SK-N-SH (cell line): Measurements from ENCODE around the gene TFG.

ENCODE experiments used
- ELF1 ChIP-seq: IDR thresholded peaks from 2 replicates; pipeline ENCODE4 v1.4.0; 2012
- EP300 ChIP-seq, 2 experiments: IDR thresholded peaks; 2 replicates each; pipeline versions ENCODE4 v1.4.0 to v1.6.1; 2012; ENCODE audit warnings: borderline replicate concordance in 1 of 2, low read depth in 1 of 2, low read length in 1 of 2
- TF ChIP-seq, protein P1 (sequence below): fragments of 150-350 bp; IDR thresholded peaks from 2 replicates; pipeline ENCODE4 v1.6.1; 2016; ENCODE audit warnings: mild to moderate bottlenecking, low read depth, low read length
- TF ChIP-seq, protein P2 (sequence below): fragments of 200-600 bp; sonication (generic); IDR thresholded peaks from 2 replicates; pipeline ENCODE4 v1.6.1; 2017; ENCODE audit warnings: antibody characterized with exemption, mild to moderate bottlenecking, moderate library complexity

DNA sequence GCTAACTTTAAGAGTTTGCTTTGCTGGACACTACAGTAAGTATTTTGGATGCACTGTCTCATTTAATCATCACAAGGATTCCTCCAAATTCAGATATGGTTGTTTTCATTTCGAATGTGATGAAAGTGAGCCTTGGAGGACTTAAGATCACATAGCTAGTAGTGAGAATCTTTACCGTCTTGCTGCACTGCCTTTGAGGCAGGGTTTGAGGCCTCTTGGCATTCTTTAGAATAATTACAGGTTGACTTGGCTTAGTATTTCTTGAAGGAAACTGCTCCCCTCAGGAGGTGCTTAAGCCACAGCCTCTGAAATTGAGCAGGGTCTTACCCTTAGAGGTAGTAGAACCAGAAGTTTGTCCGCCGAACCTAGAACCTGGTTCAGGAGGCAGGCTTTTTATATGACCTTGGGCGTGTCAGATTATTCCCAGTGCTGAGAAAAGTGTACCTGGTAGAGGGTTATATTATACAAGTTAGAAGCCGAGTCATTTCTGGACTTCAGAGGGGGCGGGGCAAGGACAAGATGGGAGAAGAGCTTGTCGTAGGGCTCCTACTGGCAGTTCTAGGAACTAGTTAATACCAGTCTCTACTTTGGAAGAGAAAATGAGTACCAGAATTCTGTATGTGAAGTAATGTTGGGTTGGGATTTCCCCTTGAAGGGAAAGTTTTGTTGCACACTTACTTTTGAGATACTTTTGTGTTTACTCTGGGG, 1.1 kb downstream of the TFG start:
- no peak for TF ChIP-seq ELF1
- no peak for TF ChIP-seq EP300 (IDR thresholded peaks at IDR 0.05; ENCODE audit: borderline replicate concordance in 1 of 2, low read depth in 1 of 2, low read length in 1 of 2)
- TF ChIP-seq, protein P1, sequence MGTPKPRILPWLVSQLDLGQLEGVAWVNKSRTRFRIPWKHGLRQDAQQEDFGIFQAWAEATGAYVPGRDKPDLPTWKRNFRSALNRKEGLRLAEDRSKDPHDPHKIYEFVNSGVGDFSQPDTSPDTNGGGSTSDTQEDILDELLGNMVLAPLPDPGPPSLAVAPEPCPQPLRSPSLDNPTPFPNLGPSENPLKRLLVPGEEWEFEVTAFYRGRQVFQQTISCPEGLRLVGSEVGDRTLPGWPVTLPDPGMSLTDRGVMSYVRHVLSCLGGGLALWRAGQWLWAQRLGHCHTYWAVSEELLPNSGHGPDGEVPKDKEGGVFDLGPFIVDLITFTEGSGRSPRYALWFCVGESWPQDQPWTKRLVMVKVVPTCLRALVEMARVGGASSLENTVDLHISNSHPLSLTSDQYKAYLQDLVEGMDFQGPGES = no peak
- TF ChIP-seq, protein P2, sequence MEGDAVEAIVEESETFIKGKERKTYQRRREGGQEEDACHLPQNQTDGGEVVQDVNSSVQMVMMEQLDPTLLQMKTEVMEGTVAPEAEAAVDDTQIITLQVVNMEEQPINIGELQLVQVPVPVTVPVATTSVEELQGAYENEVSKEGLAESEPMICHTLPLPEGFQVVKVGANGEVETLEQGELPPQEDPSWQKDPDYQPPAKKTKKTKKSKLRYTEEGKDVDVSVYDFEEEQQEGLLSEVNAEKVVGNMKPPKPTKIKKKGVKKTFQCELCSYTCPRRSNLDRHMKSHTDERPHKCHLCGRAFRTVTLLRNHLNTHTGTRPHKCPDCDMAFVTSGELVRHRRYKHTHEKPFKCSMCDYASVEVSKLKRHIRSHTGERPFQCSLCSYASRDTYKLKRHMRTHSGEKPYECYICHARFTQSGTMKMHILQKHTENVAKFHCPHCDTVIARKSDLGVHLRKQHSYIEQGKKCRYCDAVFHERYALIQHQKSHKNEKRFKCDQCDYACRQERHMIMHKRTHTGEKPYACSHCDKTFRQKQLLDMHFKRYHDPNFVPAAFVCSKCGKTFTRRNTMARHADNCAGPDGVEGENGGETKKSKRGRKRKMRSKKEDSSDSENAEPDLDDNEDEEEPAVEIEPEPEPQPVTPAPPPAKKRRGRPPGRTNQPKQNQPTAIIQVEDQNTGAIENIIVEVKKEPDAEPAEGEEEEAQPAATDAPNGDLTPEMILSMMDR = peak; percentile 51
